K562 (cell line): Measurements from ENCODE around the gene KCNA1. TPM values are rescaled to one million over a fixed set of nuclear protein-coding genes. Genes with fewer than 3 reads are reported as not detected.

ENCODE experiments used
- ATAC-seq: fragments of 200-7000 bp; cut with Tn5 transposase; 3 replicates; pipeline ENCODE4 v1.9.1; 2020; ENCODE audit warnings: moderate library complexity
- BruUV-seq: library from RNA; stranded (reverse); fragments of 400-500 nt; replicated peaks from 2 replicates; lab custom pipeline; 2021; lab: Mats Ljungman, UMichigan
- CTCF ChIA-PET: fragments of 300-600 bp; formaldehyde crosslinking; extraction: SDS; loops from one replicate; lab custom pipeline; 2021; ENCODE audit warnings: low intra/inter-chr PET ratio; lab: Yijun Ruan, JAX
- POLR2A ChIA-PET: fragments of 300-600, 350-650 bp; sonication (Branson Sonifier 250); formaldehyde crosslinking; extraction: SDS; loops from one replicate; lab custom pipeline; 2021; ENCODE audit warnings: antibody characterized with exemption, inconsistent platforms; lab: Yijun Ruan, JAX
- DNase-seq, 4 experiments: peaks; one replicate each; pipeline versions ENCODE4 v3.0.0 to v3.0.0-alpha.2; 2011 to 2018; ENCODE audit warnings: low spot score in 3 of 4, mixed read lengths in 3 of 4; ENCODE audit errors: extremely low read depth in 1 of 4
- FAIRE-seq: peaks from 2 replicates; lab custom pipeline; 2011; peaks lifted over from hg19 to GRCh38; lab: Jason Lieb, UNC
- H2AFZ ChIP-seq: 2 replicates; pipeline ENCODE4 v1.6.0; 2011; ENCODE audit warnings: low read depth, low read length, control low read depth, inconsistent platforms
- H3K27ac ChIP-seq: fragments of 200-600 bp; 3 replicates; pipeline ENCODE4 v1.8.0; 2011; ENCODE audit warnings: low read depth, mild to moderate bottlenecking, control low read depth, inconsistent platforms, low read length, moderate library complexity, mixed read lengths; ENCODE audit errors: extremely low read depth
- H3K27me3 ChIP-seq, 2 experiments: fragments of 300-600 bp in 1 of 2; 2 replicates in 1 of 2; 3 replicates in 1 of 2; pipeline versions ENCODE4 v1.6.0 to v1.8.0; 2011; ENCODE audit warnings: inconsistent platforms in 2 of 2, low read length in 2 of 2, mild to moderate bottlenecking in 1 of 2, mixed read lengths in 1 of 2, moderate library complexity in 1 of 2; ENCODE audit not compliant: control insufficient read depth in 2 of 2, insufficient read depth in 2 of 2
- H3K36me3 ChIP-seq: fragments of 300-600 bp; 3 replicates; pipeline ENCODE4 v1.8.0; 2011; ENCODE audit warnings: mild to moderate bottlenecking, low read length, inconsistent platforms; ENCODE audit not compliant: control insufficient read depth, insufficient read depth
- H3K4me1 ChIP-seq, 2 experiments: fragments of 200-600 bp in 1 of 2; replicated peaks in 1 of 2; 2 replicates in 1 of 2; 3 replicates in 1 of 2; pipeline versions ENCODE4 v1.5.1 to v1.8.0; 2011; ENCODE audit warnings: inconsistent platforms in 2 of 2, low read length in 2 of 2, mild to moderate bottlenecking in 1 of 2, mixed read lengths in 1 of 2, moderate library complexity in 1 of 2; ENCODE audit not compliant: control insufficient read depth in 2 of 2, insufficient read depth in 2 of 2
- H3K4me2 ChIP-seq: 2 replicates; pipeline ENCODE4 v1.6.1; 2011; ENCODE audit warnings: low read length, control low read depth, inconsistent platforms, mixed read lengths; ENCODE audit not compliant: insufficient read depth
- H3K4me3 ChIP-seq: fragments of 200-600 bp; sonication (generic), shearing (Covaris generic); 2 replicates; pipeline ENCODE4 v1.5.1; 2016; ENCODE audit warnings: control low read depth, inconsistent platforms
- H3K79me2 ChIP-seq: fragments of 200-600 bp; 3 replicates; pipeline ENCODE4 v1.8.0; 2011; ENCODE audit warnings: low read length, inconsistent platforms; ENCODE audit not compliant: control insufficient read depth, insufficient read depth
- H3K9ac ChIP-seq, 2 experiments: 2 replicates each; pipeline versions ENCODE4 v1.6.0 to v1.6.1; 2011; ENCODE audit warnings: low read depth in 2 of 2, low read length in 2 of 2, control low read depth in 1 of 2, inconsistent platforms in 1 of 2, mild to moderate bottlenecking in 1 of 2, mixed read lengths in 1 of 2; ENCODE audit not compliant: insufficient read depth in 1 of 2
- H3K9me1 ChIP-seq: one replicate; pipeline ENCODE4 v1.6.0; 2011; ENCODE audit warnings: inconsistent platforms, mild to moderate bottlenecking, low read length, moderate library complexity; ENCODE audit not compliant: control insufficient read depth, insufficient read depth
- H3K9me3 ChIP-seq: replicated peaks from 2 replicates; pipeline ENCODE4 v1.5.1; 2011; ENCODE audit warnings: low read depth, low read length, inconsistent platforms; ENCODE audit not compliant: control insufficient read depth, insufficient read depth
- H4K20me1 ChIP-seq: replicated peaks from 2 replicates; pipeline ENCODE4 v1.6.1; 2011; ENCODE audit warnings: low read length, inconsistent platforms, mixed read lengths; ENCODE audit not compliant: control insufficient read depth, insufficient read depth
- HDAC8 ChIP-seq: fragments of 450-650 bp; IDR thresholded peaks from 2 replicates; pipeline ENCODE4 v1.6.1; 2016; ENCODE audit warnings: mild to moderate bottlenecking, missing genetic modification characterization, moderate library complexity, missing compliant biosample characterization
- HLTF ChIP-seq: fragments of 450-650 bp; IDR thresholded peaks from 2 replicates; pipeline ENCODE4 v1.6.1; 2016
- MCM3 ChIP-seq: fragments of 450-650 bp; IDR thresholded peaks from 2 replicates; pipeline ENCODE4 v1.6.1; 2016
- NR1H2 ChIP-seq: sonication (generic); formaldehyde crosslinking; IDR thresholded peaks from 2 replicates; pipeline ENCODE4 v1.4.0; 2020; ENCODE audit warnings: mild to moderate bottlenecking, missing genetic modification reagents
- NR2C1 ChIP-seq, 2 experiments: fragments of 450-650 bp; IDR thresholded peaks; 2 replicates each; pipeline ENCODE4 v1.6.1; 2017; ENCODE audit warnings: mild to moderate bottlenecking in 2 of 2, antibody characterized with exemption in 1 of 2, inconsistent platforms in 1 of 2, missing compliant biosample characterization in 1 of 2, missing genetic modification characterization in 1 of 2
- SRSF3 ChIP-seq: fragments of 200-400 bp; formaldehyde crosslinking; IDR thresholded peaks from 2 replicates; pipeline ENCODE4 v1.6.1; 2016; ENCODE audit warnings: mild to moderate bottlenecking, low read length, moderate library complexity; ENCODE audit not compliant: insufficient read depth
- ZBTB7A ChIP-seq: IDR thresholded peaks from 2 replicates; pipeline ENCODE4 v1.6.1; 2011; ENCODE audit warnings: low read depth, mild to moderate bottlenecking, low read length, moderate library complexity, borderline replicate concordance; ENCODE audit not compliant: control insufficient read depth
- WGBS: fragments of 100-300 bp; shearing (Covaris generic); methylation state at CpG from one replicate; pipeline ENCODE4 v1.1.6; 2016; ENCODE audit warnings: low coverage, mixed read lengths; ENCODE audit not compliant: insufficient coverage; ENCODE audit errors: missing lambda C conversion rate; 5-methylcytosine and 5-hydroxymethylcytosine counted together
- in situ Hi-C: fragments of 300-500 bp; cut with MboI; formaldehyde crosslinking; loops from 4 replicates; pipeline ENCODE4 v1.15.0; 2018; ENCODE audit warnings: inconsistent platforms, mixed read lengths
- intact Hi-C: fragments of 100-400 bp; cut with micrococcal nuclease; formaldehyde crosslinking; loops from 2 replicates; pipeline ENCODE4 v1.14.2; 2022
- polyA plus RNA-seq, 8 experiments: library from polyadenylated mRNA; depleted of rRNA in 4 of 8; stranded (reverse) in 5 of 8; unstranded in 3 of 8; fragments of >200 nt; fragmentation: Nextera tagmentation in 2 of 8; fragmentation: Illumina TruSeq in 1 of 8; extraction: Ambion mirVana in 2 of 8; extraction: Trizol in 1 of 8; gene quantifications; 2 replicates each; pipeline versions ENCODE4 v1.2.1 to v1.2.3, GENCODE V29; 2011 to 2014; ENCODE audit warnings: inconsistent platforms in 1 of 8, missing spikeins in 1 of 8
- total RNA-seq, 7 experiments: library from RNA; depleted of rRNA in 6 of 7; stranded (reverse); fragments of >200 nt in 6 of 7; fragmentation: Illumina TruSeq in 2 of 7; extraction: Trizol in 2 of 7; gene quantifications; 2 replicates each; pipeline versions ENCODE4 v1.2.1 to v1.2.3, GENCODE V29; 2011 to 2021; ENCODE audit warnings: low replicate concordance in 1 of 7

Gene KCNA1
- total and polyA plus RNA-seq, 9 of the 15 experiments (the other 6 are each of a cell fraction or from before 2014, with no cell fraction given) = not detected

DNA sequence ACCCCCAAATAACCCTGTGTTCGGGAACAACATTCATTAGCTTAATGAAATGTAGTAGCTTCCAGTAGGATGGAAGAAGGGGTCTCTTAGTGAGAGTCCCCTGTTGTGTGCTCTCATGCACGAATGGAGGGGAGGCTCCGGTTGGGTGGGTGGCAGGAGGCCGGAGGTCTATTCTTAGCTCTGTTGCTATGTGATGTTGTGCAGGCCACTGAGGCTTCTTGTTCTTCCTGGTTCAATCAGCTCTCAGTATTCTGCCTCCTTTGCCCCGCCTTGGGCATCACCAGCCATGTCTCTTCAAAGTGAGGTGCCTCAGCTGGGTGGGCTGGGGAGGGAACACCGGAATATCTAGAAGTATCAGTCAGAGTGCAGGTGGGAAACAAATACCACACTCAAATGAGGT lies 50.8 kb downstream of the KCNA1 start:
- in situ Hi-C loops = no loop called here
- H2AFZ ChIP-seq = no peak overlapping the region
- no TSS peak for BruUV-seq
- no peak overlapping the region for H3K4me3 ChIP-seq
- H4K20me1 ChIP-seq = no peaks in the 10 kb centered on the region
- ATAC-seq (no peak), FAIRE-seq (no peak)
- H3K27ac ChIP-seq = no peak overlapping the region
- H3K9ac ChIP-seq = no peak overlapping the region
- no peaks in the 10 kb centered on the region for H3K4me1 ChIP-seq
- intact Hi-C loops = no loop called here
- no peaks in the 10 kb centered on the region; a peak in 2 of 5 replicates for H3K27me3 ChIP-seq
- H3K36me3 ChIP-seq = no peaks in the 10 kb centered on the region
- H3K9me3 ChIP-seq = no peaks in the 10 kb centered on the region
- no peak overlapping the region for H3K4me2 ChIP-seq
- no peaks in the 10 kb centered on the region for H3K79me2 ChIP-seq
- TF ChIP-seq HLTF (no peak), ZBTB7A (no peak), SRSF3 (no peak), HDAC8 (tag) (no peak), NR2C1 (IDR thresholded peaks at IDR 0.05) (no peak), NR2C1 (tag; IDR thresholded peaks at IDR 0.05) (no peak), NR1H2 (CRISPR knock-in tag) (no peak), MCM3 (no peak)
- TF ChIP-seq, all 486 proteins: peak for 0
- no peaks in the 10 kb centered on the region for H3K9me1 ChIP-seq
- WGBS = 0% methylated on average over 5 of the region's 6 CpGs
- CTCF ChIA-PET = no interaction called here
- DNase-seq = no peak
- POLR2A ChIA-PET = interaction anchor here (1.1 kb wide), 1 partner anchor 72 kb away, joined by 3 read pairs; no protein-coding TSS in a partner anchor
